ENCODE measurements around the gene NDNF.
A peak's percentile ranks its signal among the peaks of the same experiment; 100 is the strongest.

NDNF gene

GRCh38 chr4:121072224-121073003, at the start of gene NDNF:
NDNF (minus strand) TSS chr4:121072535; CDS start chr4:121045837, 26,698 bp downstream.
- DNase-seq = no peak

GRCh38 chr4:121119715-121120114, 47.4 kb upstream of the NDNF start:
- no peak for DNase-seq

- no peak for DNase-seq
These were observed 46.0 kb upstream of the NDNF start for GRCh38 chr4:121118344-121118743.

GRCh38 chr4:121114756-121115155, 42.4 kb upstream of the NDNF start:
- no peak for DNase-seq

- no peak for DNase-seq
These were observed 40.2 kb upstream of the NDNF start for GRCh38 chr4:121112530-121112929.

- peak; percentile 12 for DNase-seq
These were observed 36.2 kb upstream of the NDNF start for GRCh38 chr4:121108557-121108956.

GRCh38 chr4:121107507-121107906, 35.2 kb upstream of the NDNF start:
- DNase-seq = no peak

- no peak for DNase-seq
These were observed 27.9 kb upstream of the NDNF start for GRCh38 chr4:121100093-121100775.

- DNase-seq = no peak
These were observed 25.9 kb upstream of the NDNF start for GRCh38 chr4:121098266-121098665.

GRCh38 chr4:121096629-121097028, 24.3 kb upstream of the NDNF start:
- DNase-seq = no peak

- no peak for DNase-seq
These were observed 23.9 kb upstream of the NDNF start for GRCh38 chr4:121096191-121096590.

GRCh38 chr4:121094297-121094966, 22.1 kb upstream of the NDNF start:
- DNase-seq = no peak

GRCh38 chr4:121093261-121093660, 20.9 kb upstream of the NDNF start:
- no peak for DNase-seq

GRCh38 chr4:121091941-121092340, 19.6 kb upstream of the NDNF start:
- DNase-seq = no peak

GRCh38 chr4:121088867-121089266, 16.5 kb upstream of the NDNF start:
- DNase-seq = no peak

GRCh38 chr4:121079376-121079775, 7.0 kb upstream of the NDNF start:
- DNase-seq = no peak

- no peak for DNase-seq
These were observed 5.2 kb upstream of the NDNF start for GRCh38 chr4:121077496-121077895.

- no peak for DNase-seq
These were observed 4.1 kb upstream of the NDNF start for GRCh38 chr4:121076416-121076815.

GRCh38 chr4:121073672-121074381, 1.5 kb upstream of the NDNF start:
- DNase-seq = no peak

GRCh38 chr4:121073004-121073435, 685 bp upstream of the NDNF start:
- DNase-seq = no peak

- DNase-seq = no peak
These were observed 603 bp downstream of the NDNF start for GRCh38 chr4:121071640-121072223.

GRCh38 chr4:121070696-121071639, 1.4 kb downstream of the NDNF start:
- DNase-seq = no peak

Data from DMS153 (cell line).